UCSD-AML1 (cell line): ENCODE data around the gene ATG14.
A peak's percentile ranks its signal among the peaks of the same experiment; 100 is the strongest.
"Not testable (repeated sequence)": the region's sequence is repeated elsewhere in the genome, so short reads cannot be mapped to it uniquely, and the experiment has no call there.

Source experiments
- DNase-seq: peaks from one replicate; lab custom pipeline; 2025; ENCODE audit not compliant: unreplicated experiment; lab: John Stamatoyannopoulos, UW

The ATG14 gene

GRCh38 chr14:55352201-55352600 lies 59.4 kb downstream of the ATG14 start:
- no peak for DNase-seq

GRCh38 chr14:55351111-55351510 lies 60.5 kb downstream of the ATG14 start:
- DNase-seq: no peak

- DNase-seq: no peak
Observed at GRCh38 chr14:55350461-55350860, 61.2 kb downstream of the ATG14 start.

- no peak for DNase-seq
Observed at GRCh38 chr14:55349565-55349964, 62.1 kb downstream of the ATG14 start.

GRCh38 chr14:55348766-55349453 lies 62.7 kb downstream of the ATG14 start:
- no peak for DNase-seq

GRCh38 chr14:55347748-55348147 lies 63.9 kb downstream of the ATG14 start:
- DNase-seq: no peak

- no peak for DNase-seq
Observed at GRCh38 chr14:55347040-55347439, 64.6 kb downstream of the ATG14 start.

GRCh38 chr14:55344582-55345163 lies 67.0 kb downstream of the ATG14 start:
- not testable (repeated sequence) for DNase-seq

- no peak for DNase-seq
Observed at GRCh38 chr14:55341781-55342180, 69.8 kb downstream of the ATG14 start.

- no peak for DNase-seq
Observed at GRCh38 chr14:55340482-55340881, 71.1 kb downstream of the ATG14 start.

GRCh38 chr14:55339770-55340169 lies 71.9 kb downstream of the ATG14 start:
- DNase-seq: no peak

- DNase-seq: no peak
Observed at GRCh38 chr14:55336691-55337090, 74.9 kb downstream of the ATG14 start.

GRCh38 chr14:55336162-55336561 lies 75.5 kb downstream of the ATG14 start:
- DNase-seq: peak; percentile 13

GRCh38 chr14:55333711-55334485 lies 77.7 kb downstream of the ATG14 start:
- no peak for DNase-seq

- DNase-seq: no peak
Observed at GRCh38 chr14:55332654-55333570, 78.7 kb downstream of the ATG14 start.

- DNase-seq: no peak
Observed at GRCh38 chr14:55329999-55330710, 81.5 kb downstream of the ATG14 start.

- no peak for DNase-seq
Observed at GRCh38 chr14:55328317-55328716, 83.3 kb downstream of the ATG14 start.

- no peak for DNase-seq
Observed at GRCh38 chr14:55327179-55327578, 84.5 kb downstream of the ATG14 start.

- DNase-seq: no peak
Observed at GRCh38 chr14:55324812-55325211, 86.8 kb downstream of the ATG14 start.

- DNase-seq: no peak
Observed at GRCh38 chr14:55323910-55324309, 87.7 kb downstream of the ATG14 start.
